Measurements from ENCODE around the gene ERC2.

Gene ERC2

DNA sequence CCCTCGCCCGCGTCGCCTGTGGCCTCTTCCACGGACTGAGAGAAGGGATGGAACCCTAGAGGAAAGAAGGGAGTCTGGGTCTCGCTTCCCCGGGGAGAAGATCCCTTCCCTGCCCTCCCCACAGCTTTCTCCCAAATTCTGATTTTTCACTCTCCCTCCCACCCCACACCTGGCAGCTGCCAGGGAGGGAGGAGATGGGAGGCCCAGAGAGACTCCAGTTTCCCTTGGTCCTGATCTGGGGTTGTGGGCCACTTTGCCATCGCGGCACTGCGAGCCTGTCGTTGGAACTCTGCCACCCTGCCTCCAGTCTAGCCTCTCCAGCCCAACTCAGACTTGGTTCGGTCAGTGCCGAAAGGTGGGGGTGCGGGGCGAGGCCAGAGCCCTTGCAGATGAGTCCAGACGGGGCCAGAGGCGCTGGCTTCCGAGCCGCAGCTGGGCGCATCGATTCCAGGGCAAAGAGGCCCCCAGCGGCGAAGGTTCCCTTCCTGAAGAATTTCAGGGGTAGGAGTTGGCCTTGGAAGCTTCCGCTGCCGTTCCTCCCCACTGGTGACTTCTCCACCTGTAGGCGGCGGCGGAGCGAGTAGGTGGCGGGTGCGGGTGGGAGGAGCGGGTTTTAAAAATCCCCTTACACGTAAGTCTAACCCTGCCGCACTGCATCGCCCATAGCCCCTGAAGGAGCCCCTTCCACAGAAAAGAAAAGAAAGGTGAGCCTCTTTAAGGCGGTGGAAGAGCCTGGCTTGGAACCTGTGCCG, 986.3 kb downstream of the ERC2 start:
- H2AFZ ChIP-seq (ENCODE audit: low read length): no peak overlapping the region
- H3K9ac ChIP-seq (ENCODE audit: low read length): no peak overlapping the region; the same call in 1 of the 2 replicates
- H3K27me3 ChIP-seq (ENCODE audit: insufficient read depth, low read length): no peaks in the 10 kb centered on the region

GRCh38 chr3:55480911-55481743, 987.1 kb downstream of the ERC2 start:
- H3K9ac ChIP-seq (ENCODE audit: low read length): no peak overlapping the region
- no peaks in the 10 kb centered on the region for H3K27me3 ChIP-seq (ENCODE audit: insufficient read depth, low read length)

More for the DNA sequence above, 986.3 kb downstream of the ERC2 start:
- Histone ChIP-seq H4K20me1 (ENCODE audit: insufficient read depth, low read length) (no peaks in the 10 kb centered on the region), H3K9me2 (ENCODE audit: low read depth, low read length) (no peaks in the 10 kb centered on the region), H3K4me1 (ENCODE audit: insufficient read depth, low read length, severe bottlenecking) (peaks cover 22% of the 10 kb centered on the region), H3K79me2 (ENCODE audit: insufficient read depth, low read length) (no peaks in the 10 kb centered on the region), H3K4me3 (ENCODE audit: low read depth, low read length, poor library complexity, severe bottlenecking) (peak overlapping the region; percentile 33), H3K27ac (ENCODE audit: low read depth, low read length, poor library complexity, severe bottlenecking) (no peak overlapping the region), H3F3A (ENCODE audit: insufficient read depth, low read length) (no peaks in the 10 kb centered on the region), H3K36me3 (ENCODE audit: insufficient read depth, low read length) (peaks cover 11% of the 10 kb centered on the region), H3K4me2 (ENCODE audit: low read length) (peak overlapping the region; percentile 45; the same call in 1 of the 2 replicates), H3K9me3 (ENCODE audit: low read length) (no peaks in the 10 kb centered on the region)
- TF ChIP-seq EZH2 (IDR thresholded peaks at IDR 0.05; ENCODE audit: borderline replicate concordance, low read length): no peak
- TF ChIP-seq, protein P1, sequence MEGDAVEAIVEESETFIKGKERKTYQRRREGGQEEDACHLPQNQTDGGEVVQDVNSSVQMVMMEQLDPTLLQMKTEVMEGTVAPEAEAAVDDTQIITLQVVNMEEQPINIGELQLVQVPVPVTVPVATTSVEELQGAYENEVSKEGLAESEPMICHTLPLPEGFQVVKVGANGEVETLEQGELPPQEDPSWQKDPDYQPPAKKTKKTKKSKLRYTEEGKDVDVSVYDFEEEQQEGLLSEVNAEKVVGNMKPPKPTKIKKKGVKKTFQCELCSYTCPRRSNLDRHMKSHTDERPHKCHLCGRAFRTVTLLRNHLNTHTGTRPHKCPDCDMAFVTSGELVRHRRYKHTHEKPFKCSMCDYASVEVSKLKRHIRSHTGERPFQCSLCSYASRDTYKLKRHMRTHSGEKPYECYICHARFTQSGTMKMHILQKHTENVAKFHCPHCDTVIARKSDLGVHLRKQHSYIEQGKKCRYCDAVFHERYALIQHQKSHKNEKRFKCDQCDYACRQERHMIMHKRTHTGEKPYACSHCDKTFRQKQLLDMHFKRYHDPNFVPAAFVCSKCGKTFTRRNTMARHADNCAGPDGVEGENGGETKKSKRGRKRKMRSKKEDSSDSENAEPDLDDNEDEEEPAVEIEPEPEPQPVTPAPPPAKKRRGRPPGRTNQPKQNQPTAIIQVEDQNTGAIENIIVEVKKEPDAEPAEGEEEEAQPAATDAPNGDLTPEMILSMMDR (IDR thresholded peaks at IDR 0.05; ENCODE audit: low read length): peak; percentile 17; the same call in 1 of the 2 replicates

More at GRCh38 chr3:55480911-55481743, 987.1 kb downstream of the ERC2 start:
- Histone ChIP-seq H3K79me2 (ENCODE audit: insufficient read depth, low read length) (no peaks in the 10 kb centered on the region), H2AFZ (ENCODE audit: low read length) (no peak overlapping the region), H3K27ac (ENCODE audit: low read depth, low read length, poor library complexity, severe bottlenecking) (no peak overlapping the region), H3K4me3 (ENCODE audit: low read depth, low read length, poor library complexity, severe bottlenecking) (no peak overlapping the region), H3F3A (ENCODE audit: insufficient read depth, low read length) (no peaks in the 10 kb centered on the region), H3K9me2 (ENCODE audit: low read depth, low read length) (no peaks in the 10 kb centered on the region), H3K36me3 (ENCODE audit: insufficient read depth, low read length) (peaks cover 15% of the 10 kb centered on the region), H4K20me1 (ENCODE audit: insufficient read depth, low read length) (no peaks in the 10 kb centered on the region), H3K4me1 (ENCODE audit: insufficient read depth, low read length, severe bottlenecking) (peaks cover 22% of the 10 kb centered on the region), H3K9me3 (ENCODE audit: low read length) (no peaks in the 10 kb centered on the region), H3K4me2 (ENCODE audit: low read length) (no peak overlapping the region)
- no peak for TF ChIP-seq EZH2 (IDR thresholded peaks at IDR 0.05; ENCODE audit: borderline replicate concordance, low read length)
- TF ChIP-seq, protein P1 (IDR thresholded peaks at IDR 0.05; ENCODE audit: low read length): no peak
